WTC11 (cell line): ENCODE data around the gene SMYD3.

ENCODE experiments used
- CREB1 ChIP-seq: sonication (generic); formaldehyde crosslinking; IDR thresholded peaks from 2 replicates; pipeline ENCODE4 v1.8.0; 2023; ENCODE audit warnings: mild to moderate bottlenecking, missing genetic modification reagents
- ESRRA ChIP-seq: sonication (generic); formaldehyde crosslinking; IDR thresholded peaks from 2 replicates; pipeline ENCODE4 v1.8.1; 2022; ENCODE audit warnings: mild to moderate bottlenecking, missing genetic modification reagents, borderline replicate concordance
- NFYB ChIP-seq: sonication (generic); formaldehyde crosslinking; conservative IDR thresholded peaks from 2 replicates; pipeline ENCODE4 v1.8.0; 2022; ENCODE audit warnings: low read depth, missing genetic modification reagents
- ZNF263 ChIP-seq: sonication (generic); formaldehyde crosslinking; IDR thresholded peaks from 2 replicates; pipeline ENCODE4 v1.8.1; 2022; ENCODE audit warnings: low read depth, mild to moderate bottlenecking, moderate library complexity, missing genetic modification reagents
- TF ChIP-seq, protein P1 (sequence below): fragments of 200-600 bp; IDR thresholded peaks from 2 replicates; pipeline ENCODE4 v1.8.0; 2022; ENCODE audit warnings: antibody characterized with exemption
- TF ChIP-seq, protein P2 (sequence below): sonication (generic); formaldehyde crosslinking; IDR thresholded peaks from 2 replicates; pipeline ENCODE4 v1.8.0; 2022; ENCODE audit warnings: mild to moderate bottlenecking, missing genetic modification reagents
- TF ChIP-seq, protein P3 (sequence below): sonication (generic); formaldehyde crosslinking; IDR thresholded peaks from 2 replicates; pipeline ENCODE4 v1.8.1; 2022; ENCODE audit warnings: mild to moderate bottlenecking, missing genetic modification reagents, moderate library complexity, borderline replicate concordance

DNA sequence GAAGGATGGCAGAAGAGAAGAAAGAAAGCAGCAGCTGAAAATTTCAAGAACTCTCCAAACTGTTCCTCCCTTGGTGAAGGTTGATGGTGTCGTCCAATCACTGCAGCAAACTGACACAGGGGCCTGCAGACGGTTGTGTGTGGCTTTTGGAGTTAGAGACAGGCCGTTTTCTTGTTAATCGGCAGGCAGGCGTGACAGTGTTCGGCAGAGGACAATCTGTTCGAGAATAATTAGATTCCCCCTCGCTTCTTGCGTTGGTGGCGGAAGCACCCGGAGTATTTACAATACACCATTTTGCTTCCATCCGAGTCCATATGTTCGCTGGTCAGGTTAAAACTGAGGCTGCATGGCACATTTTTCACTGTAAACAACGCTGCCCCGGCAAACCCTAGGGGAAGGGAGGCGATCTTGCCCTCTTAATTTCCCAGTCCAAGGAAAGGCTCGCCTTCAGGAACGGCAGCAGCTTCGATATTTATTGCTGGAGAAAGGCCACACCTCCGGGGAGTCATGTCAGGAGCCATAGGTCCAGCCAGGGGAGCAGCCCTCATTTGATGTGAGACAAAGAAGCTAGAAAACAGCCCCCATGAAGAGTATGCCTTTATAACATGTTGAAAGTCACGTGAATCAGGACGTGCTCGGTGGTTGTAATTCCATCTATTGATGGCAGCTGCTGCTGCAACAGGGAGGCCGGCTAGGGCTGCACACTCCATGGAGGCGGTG lies 360.1 kb downstream of the SMYD3 start:
- no peak for TF ChIP-seq ZNF263 (CRISPR knock-in tag)
- TF ChIP-seq, protein P1, sequence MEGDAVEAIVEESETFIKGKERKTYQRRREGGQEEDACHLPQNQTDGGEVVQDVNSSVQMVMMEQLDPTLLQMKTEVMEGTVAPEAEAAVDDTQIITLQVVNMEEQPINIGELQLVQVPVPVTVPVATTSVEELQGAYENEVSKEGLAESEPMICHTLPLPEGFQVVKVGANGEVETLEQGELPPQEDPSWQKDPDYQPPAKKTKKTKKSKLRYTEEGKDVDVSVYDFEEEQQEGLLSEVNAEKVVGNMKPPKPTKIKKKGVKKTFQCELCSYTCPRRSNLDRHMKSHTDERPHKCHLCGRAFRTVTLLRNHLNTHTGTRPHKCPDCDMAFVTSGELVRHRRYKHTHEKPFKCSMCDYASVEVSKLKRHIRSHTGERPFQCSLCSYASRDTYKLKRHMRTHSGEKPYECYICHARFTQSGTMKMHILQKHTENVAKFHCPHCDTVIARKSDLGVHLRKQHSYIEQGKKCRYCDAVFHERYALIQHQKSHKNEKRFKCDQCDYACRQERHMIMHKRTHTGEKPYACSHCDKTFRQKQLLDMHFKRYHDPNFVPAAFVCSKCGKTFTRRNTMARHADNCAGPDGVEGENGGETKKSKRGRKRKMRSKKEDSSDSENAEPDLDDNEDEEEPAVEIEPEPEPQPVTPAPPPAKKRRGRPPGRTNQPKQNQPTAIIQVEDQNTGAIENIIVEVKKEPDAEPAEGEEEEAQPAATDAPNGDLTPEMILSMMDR: no peak
- TF ChIP-seq, protein P2, sequence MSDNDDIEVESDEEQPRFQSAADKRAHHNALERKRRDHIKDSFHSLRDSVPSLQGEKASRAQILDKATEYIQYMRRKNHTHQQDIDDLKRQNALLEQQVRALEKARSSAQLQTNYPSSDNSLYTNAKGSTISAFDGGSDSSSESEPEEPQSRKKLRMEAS (CRISPR knock-in tag): no peak
- TF ChIP-seq, protein P3, sequence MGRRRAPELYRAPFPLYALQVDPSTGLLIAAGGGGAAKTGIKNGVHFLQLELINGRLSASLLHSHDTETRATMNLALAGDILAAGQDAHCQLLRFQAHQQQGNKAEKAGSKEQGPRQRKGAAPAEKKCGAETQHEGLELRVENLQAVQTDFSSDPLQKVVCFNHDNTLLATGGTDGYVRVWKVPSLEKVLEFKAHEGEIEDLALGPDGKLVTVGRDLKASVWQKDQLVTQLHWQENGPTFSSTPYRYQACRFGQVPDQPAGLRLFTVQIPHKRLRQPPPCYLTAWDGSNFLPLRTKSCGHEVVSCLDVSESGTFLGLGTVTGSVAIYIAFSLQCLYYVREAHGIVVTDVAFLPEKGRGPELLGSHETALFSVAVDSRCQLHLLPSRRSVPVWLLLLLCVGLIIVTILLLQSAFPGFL (CRISPR knock-in tag): no peak
- no peak for TF ChIP-seq NFYB (CRISPR knock-in tag)
- TF ChIP-seq CREB1 (CRISPR knock-in tag): no peak
- TF ChIP-seq ESRRA (CRISPR knock-in tag): no peak
